ENCODE measurements around the gene ARHGAP25.

DNA sequence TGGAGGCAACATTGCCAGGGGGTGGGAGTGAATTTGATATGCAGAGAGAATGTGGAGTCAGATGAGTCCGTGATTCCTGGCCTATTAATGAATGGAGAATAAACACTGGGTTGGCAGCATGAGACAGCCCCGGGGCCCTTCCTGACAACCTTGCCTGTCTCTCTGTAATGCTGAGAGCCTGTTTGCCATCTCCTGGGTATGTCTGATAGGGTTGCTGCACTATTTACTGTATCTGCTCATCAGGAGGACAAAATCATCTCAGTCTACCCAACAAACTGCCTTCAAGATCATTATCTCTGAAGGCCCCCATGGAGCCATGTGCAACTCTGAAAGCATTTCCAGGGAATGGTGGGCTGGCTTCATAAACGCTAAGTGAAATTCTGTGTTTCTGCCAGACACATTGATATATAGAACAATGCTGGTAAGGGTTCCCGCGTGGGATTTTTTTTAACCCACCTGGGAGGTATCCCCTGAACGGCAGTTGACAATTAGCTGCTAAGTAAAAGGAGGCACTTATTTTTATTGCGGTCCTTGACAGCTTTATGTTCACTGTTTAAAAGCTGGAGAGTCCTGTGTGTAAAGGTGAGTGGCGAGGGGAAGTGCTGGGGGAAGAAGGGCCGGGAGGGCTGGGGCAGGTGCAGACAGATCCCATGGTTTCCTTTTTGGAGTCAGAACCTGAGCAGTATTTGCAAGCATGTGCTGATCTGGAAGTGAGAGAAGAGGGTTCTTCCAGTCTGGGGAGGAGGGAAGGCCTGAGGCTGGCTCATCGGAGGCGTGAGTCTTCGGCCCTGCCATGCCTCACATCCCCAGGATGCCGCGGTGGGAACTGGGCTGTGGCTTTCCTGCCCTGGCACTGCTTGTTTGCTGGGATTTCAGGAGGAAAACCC, 64.8 kb downstream of the ARHGAP25 start:
- TF ChIP-seq, protein P1, sequence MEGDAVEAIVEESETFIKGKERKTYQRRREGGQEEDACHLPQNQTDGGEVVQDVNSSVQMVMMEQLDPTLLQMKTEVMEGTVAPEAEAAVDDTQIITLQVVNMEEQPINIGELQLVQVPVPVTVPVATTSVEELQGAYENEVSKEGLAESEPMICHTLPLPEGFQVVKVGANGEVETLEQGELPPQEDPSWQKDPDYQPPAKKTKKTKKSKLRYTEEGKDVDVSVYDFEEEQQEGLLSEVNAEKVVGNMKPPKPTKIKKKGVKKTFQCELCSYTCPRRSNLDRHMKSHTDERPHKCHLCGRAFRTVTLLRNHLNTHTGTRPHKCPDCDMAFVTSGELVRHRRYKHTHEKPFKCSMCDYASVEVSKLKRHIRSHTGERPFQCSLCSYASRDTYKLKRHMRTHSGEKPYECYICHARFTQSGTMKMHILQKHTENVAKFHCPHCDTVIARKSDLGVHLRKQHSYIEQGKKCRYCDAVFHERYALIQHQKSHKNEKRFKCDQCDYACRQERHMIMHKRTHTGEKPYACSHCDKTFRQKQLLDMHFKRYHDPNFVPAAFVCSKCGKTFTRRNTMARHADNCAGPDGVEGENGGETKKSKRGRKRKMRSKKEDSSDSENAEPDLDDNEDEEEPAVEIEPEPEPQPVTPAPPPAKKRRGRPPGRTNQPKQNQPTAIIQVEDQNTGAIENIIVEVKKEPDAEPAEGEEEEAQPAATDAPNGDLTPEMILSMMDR (IDR thresholded peaks at IDR 0.05) = no peak
- TF ChIP-seq POLR2A (IDR thresholded peaks at IDR 0.05) = no peak
